ENCODE results near the gene FCHSD1.

DNA sequence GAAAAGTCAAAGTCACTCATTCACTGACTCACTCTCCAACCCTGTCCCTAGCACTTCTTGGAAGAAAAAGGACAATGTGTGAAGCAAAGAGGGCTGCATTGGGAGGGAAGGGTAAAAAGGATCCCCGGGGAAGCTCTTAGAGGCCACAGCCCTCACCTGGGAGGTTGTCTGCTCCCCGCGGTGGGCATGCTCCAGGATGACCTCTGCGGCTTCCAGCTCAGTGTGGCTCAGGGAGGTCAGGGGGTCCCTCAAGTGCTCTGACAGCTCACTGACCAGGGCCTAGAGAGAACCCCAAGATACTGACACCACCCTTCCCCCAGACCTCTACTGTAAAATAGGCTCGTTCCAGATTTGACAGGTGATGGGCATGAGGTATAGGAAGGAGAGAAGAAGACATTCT lies 4.0 kb downstream of the FCHSD1 start:
- TF ChIP-seq CTCF (IDR thresholded peaks at IDR 0.05; ENCODE audit: insufficient read depth, low read depth, low read length) (no peak), EZH2 (IDR thresholded peaks at IDR 0.05; ENCODE audit: insufficient read depth, low read length) (no peak)
